ENCODE results near the gene STAT2. TPM values are rescaled to one million over a fixed set of nuclear protein-coding genes. Genes with fewer than 3 reads are reported as not detected.
A peak's percentile ranks its signal among the peaks of the same experiment; 100 is the strongest.

The STAT2 gene
- total and polyA plus RNA-seq, 9 donors, result 56.1 to 161 (median 90.2) TPM

GRCh38 chr12:56307221-56307965, 52.5 kb downstream of the STAT2 start:
- no peak for DNase-seq
- no peak for TF ChIP-seq POLR2A (IDR thresholded peaks at IDR 0.05)
- intact Hi-C loops (cut with DNase I), result no loop called here
- no peak overlapping the region for H3K4me3 ChIP-seq
- H3K27me3 ChIP-seq, result no peaks in the 10 kb centered on the region
- WGBS, 3 donors, result 92 to 95% (median 94%) methylated on average over 7 of the region's 7 CpGs
- no peaks in the 10 kb centered on the region for H3K9me3 ChIP-seq
- H3K36me3 ChIP-seq, result no peaks in the 10 kb centered on the region
- H3K27ac ChIP-seq, result no peak overlapping the region
- no peaks in the 10 kb centered on the region for H3K4me1 ChIP-seq (ENCODE audit: insufficient read depth)

GRCh38 chr12:56304872-56305590, 54.9 kb downstream of the STAT2 start:
- intact Hi-C loops (cut with DNase I), result no loop called here
- no peak for DNase-seq
- no peaks in the 10 kb centered on the region for H3K27me3 ChIP-seq
- TF ChIP-seq POLR2A (IDR thresholded peaks at IDR 0.05) (no peak), EP300 (IDR thresholded peaks at IDR 0.05) (no peak)
- H3K27ac ChIP-seq, result no peak overlapping the region
- H3K4me3 ChIP-seq, result no peak overlapping the region
- H3K9me3 ChIP-seq, result no peaks in the 10 kb centered on the region
- 88 to 95% (median 89%) methylated on average over 8 of the region's 8 CpGs for WGBS, 3 donors
- H3K4me1 ChIP-seq (ENCODE audit: insufficient read depth), result peaks cover 6% of the 10 kb centered on the region
- no peaks in the 10 kb centered on the region for H3K36me3 ChIP-seq

GRCh38 chr12:56304276-56304675, 55.6 kb downstream of the STAT2 start:
- no peak for DNase-seq
- intact Hi-C loops (cut with DNase I), result no loop called here
- Histone ChIP-seq H3K27ac (no peak overlapping the region), H3K4me3 (no peak overlapping the region), H3K9me3 (no peaks in the 10 kb centered on the region), H3K36me3 (no peaks in the 10 kb centered on the region), H3K27me3 (no peaks in the 10 kb centered on the region), H3K4me1 (ENCODE audit: insufficient read depth) (peaks cover 6% of the 10 kb centered on the region)
- no peak for TF ChIP-seq EP300 (IDR thresholded peaks at IDR 0.05)
- TF ChIP-seq, protein P1, sequence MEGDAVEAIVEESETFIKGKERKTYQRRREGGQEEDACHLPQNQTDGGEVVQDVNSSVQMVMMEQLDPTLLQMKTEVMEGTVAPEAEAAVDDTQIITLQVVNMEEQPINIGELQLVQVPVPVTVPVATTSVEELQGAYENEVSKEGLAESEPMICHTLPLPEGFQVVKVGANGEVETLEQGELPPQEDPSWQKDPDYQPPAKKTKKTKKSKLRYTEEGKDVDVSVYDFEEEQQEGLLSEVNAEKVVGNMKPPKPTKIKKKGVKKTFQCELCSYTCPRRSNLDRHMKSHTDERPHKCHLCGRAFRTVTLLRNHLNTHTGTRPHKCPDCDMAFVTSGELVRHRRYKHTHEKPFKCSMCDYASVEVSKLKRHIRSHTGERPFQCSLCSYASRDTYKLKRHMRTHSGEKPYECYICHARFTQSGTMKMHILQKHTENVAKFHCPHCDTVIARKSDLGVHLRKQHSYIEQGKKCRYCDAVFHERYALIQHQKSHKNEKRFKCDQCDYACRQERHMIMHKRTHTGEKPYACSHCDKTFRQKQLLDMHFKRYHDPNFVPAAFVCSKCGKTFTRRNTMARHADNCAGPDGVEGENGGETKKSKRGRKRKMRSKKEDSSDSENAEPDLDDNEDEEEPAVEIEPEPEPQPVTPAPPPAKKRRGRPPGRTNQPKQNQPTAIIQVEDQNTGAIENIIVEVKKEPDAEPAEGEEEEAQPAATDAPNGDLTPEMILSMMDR (IDR thresholded peaks at IDR 0.05), result no peak
- TF ChIP-seq POLR2A (IDR thresholded peaks at IDR 0.05), result no peak
- 91 to 95% (median 93%) methylated on average over 3 of the region's 3 CpGs for WGBS, 3 donors

GRCh38 chr12:56300644-56301464, 59.1 kb downstream of the STAT2 start:
- intact Hi-C loops (cut with DNase I), result no loop called here
- H3K9me3 ChIP-seq, result no peaks in the 10 kb centered on the region
- TF ChIP-seq, protein P1 (IDR thresholded peaks at IDR 0.05), result no peak
- H3K4me1 ChIP-seq (ENCODE audit: insufficient read depth), result peaks cover 13% of the 10 kb centered on the region
- H3K4me3 ChIP-seq, result peak overlapping the region; percentile 99
- H3K27me3 ChIP-seq, result no peaks in the 10 kb centered on the region
- DNase-seq, result peak in 1 of 5 donors; percentile 36
- no peaks in the 10 kb centered on the region for H3K36me3 ChIP-seq
- 30 to 33% (median 31%) methylated on average over 21 of the region's 21 CpGs for WGBS, 3 donors
- peak overlapping the region; percentile 53 to 89 for H3K27ac ChIP-seq
